Neural cell (in vitro differentiated cells): ENCODE measurements around the gene CELA3B. TPM values are rescaled to one million over a fixed set of nuclear protein-coding genes. Genes with fewer than 3 reads are reported as not detected.
A peak's percentile ranks its signal among the peaks of the same experiment; 100 is the strongest.

Source experiments
- H2AFZ ChIP-seq: fragments of 200-600, 300-800 bp; sonication (generic), shearing (Covaris generic); 2 replicates; pipeline ENCODE4 v1.6.0; 2014; ENCODE audit warnings: low read depth, mild to moderate bottlenecking, antibody characterized with exemption, low read length, moderate library complexity
- H3F3A ChIP-seq: fragments of 200-600 bp; shearing (Covaris generic); 2 replicates; pipeline ENCODE4 v1.6.1; 2016; ENCODE audit warnings: mild to moderate bottlenecking, moderate library complexity, mixed read lengths, antibody characterized with exemption, low read length; ENCODE audit not compliant: insufficient read depth, poor library complexity, severe bottlenecking
- H3K27ac ChIP-seq: fragments of 200-600, 300-800 bp; sonication (generic), shearing (Covaris generic); 2 replicates; pipeline ENCODE4 v1.5.1; 2014; ENCODE audit warnings: mild to moderate bottlenecking, low read length, moderate library complexity
- H3K27me3 ChIP-seq: fragments of 300-800, 200-600 bp; sonication (generic), shearing (Covaris generic); 2 replicates; pipeline ENCODE4 v1.6.0; 2014; ENCODE audit warnings: mild to moderate bottlenecking, low read depth, low read length, moderate library complexity; ENCODE audit not compliant: insufficient read depth
- H3K36me3 ChIP-seq: fragments of 300-800, 200-600 bp; sonication (generic), shearing (Covaris generic); 2 replicates; pipeline ENCODE4 v1.5.1; 2014; ENCODE audit warnings: mild to moderate bottlenecking, antibody characterized with exemption, low read length, moderate library complexity; ENCODE audit not compliant: insufficient read depth
- H3K4me2 ChIP-seq: fragments of 300-800, 200-600 bp; sonication (generic), shearing (Covaris generic); 2 replicates; pipeline ENCODE4 v1.6.0; 2014; ENCODE audit warnings: mild to moderate bottlenecking, low read length
- H3K4me3 ChIP-seq: fragments of 300-800, 200-600 bp; sonication (generic), shearing (Covaris generic); 2 replicates; pipeline ENCODE4 v1.5.1; 2014; ENCODE audit warnings: mild to moderate bottlenecking, low read length, moderate library complexity
- H3K79me2 ChIP-seq: fragments of 200-600 bp; shearing (Covaris generic); replicated peaks from 2 replicates; pipeline ENCODE4 v1.6.0; 2014; ENCODE audit warnings: mild to moderate bottlenecking, low read length, moderate library complexity; ENCODE audit not compliant: insufficient read depth
- H3K9ac ChIP-seq: fragments of 300-800, 200-600 bp; sonication (generic), shearing (Covaris generic); 2 replicates; pipeline ENCODE4 v1.6.1; 2016; ENCODE audit warnings: mild to moderate bottlenecking, low read length, mixed read lengths
- H3K9me2 ChIP-seq: fragments of 200-600 bp; shearing (Covaris generic); 2 replicates; pipeline ENCODE4 v1.6.1; 2016; ENCODE audit warnings: mild to moderate bottlenecking, low read length, mixed read lengths; ENCODE audit not compliant: insufficient read depth
- H3K9me3 ChIP-seq: fragments of 200-600, 300-800 bp; sonication (generic), shearing (Covaris generic); 2 replicates; pipeline ENCODE4 v1.6.1; 2016; ENCODE audit warnings: mild to moderate bottlenecking, mixed run types, low read length, moderate library complexity, mixed read lengths
- H4K20me1 ChIP-seq: fragments of 200-600 bp; shearing (Covaris generic); 2 replicates; pipeline ENCODE4 v1.6.1; 2016; ENCODE audit warnings: mild to moderate bottlenecking, mixed run types; ENCODE audit not compliant: insufficient read depth
- CTCF ChIP-seq: fragments of 450-650 bp; IDR thresholded peaks from 2 replicates; pipeline ENCODE4 v1.5.1; 2014; ENCODE audit warnings: antibody characterized with exemption, mild to moderate bottlenecking, moderate library complexity; ENCODE audit not compliant: poor library complexity, severe bottlenecking
- EP300 ChIP-seq: fragments of 450-650 bp; conservative IDR thresholded peaks from 2 replicates; pipeline ENCODE4 v1.6.1; 2014; ENCODE audit warnings: antibody characterized with exemption, mild to moderate bottlenecking, moderate library complexity; ENCODE audit not compliant: poor library complexity, severe bottlenecking
- EZH2 ChIP-seq: fragments of 200-600, 300-800 bp; shearing (Covaris generic), sonication (generic); IDR thresholded peaks from 2 replicates; pipeline ENCODE4 v1.6.1; 2014; ENCODE audit warnings: antibody characterized with exemption, low read length, borderline replicate concordance, mild to moderate bottlenecking; ENCODE audit not compliant: insufficient read depth, poor library complexity, severe bottlenecking
- MXI1 ChIP-seq: fragments of 450-650 bp; conservative IDR thresholded peaks from 2 replicates; pipeline ENCODE4 v1.6.1; 2014; ENCODE audit warnings: antibody characterized with exemption, mild to moderate bottlenecking; ENCODE audit not compliant: poor library complexity, severe bottlenecking
- POLR2AphosphoS5 ChIP-seq: IDR thresholded peaks from 2 replicates; pipeline ENCODE4 v1.6.1; 2012
- RAD21 ChIP-seq: fragments of 450-650 bp; conservative IDR thresholded peaks from 2 replicates; pipeline ENCODE4 v1.6.1; 2014; ENCODE audit warnings: antibody characterized with exemption, mild to moderate bottlenecking, moderate library complexity
- REST ChIP-seq: IDR thresholded peaks from 2 replicates; pipeline ENCODE4 v1.6.1; 2012; ENCODE audit warnings: borderline replicate concordance
- SMC3 ChIP-seq: fragments of 450-650 bp; conservative IDR thresholded peaks from 2 replicates; pipeline ENCODE4 v1.6.1; 2014; ENCODE audit warnings: antibody characterized with exemption, mild to moderate bottlenecking, moderate library complexity; ENCODE audit not compliant: poor library complexity
- TAF1 ChIP-seq: IDR thresholded peaks from 2 replicates; pipeline ENCODE4 v1.6.1; 2012; ENCODE audit warnings: low read depth
- polyA plus RNA-seq: library from polyadenylated mRNA; depleted of rRNA; stranded (reverse); fragments of >200 nt; gene quantifications from 2 replicates; pipeline ENCODE4 v1.2.3, GENCODE V29; 2014

The CELA3B gene
- polyA plus RNA-seq, 1 donor from 2014 or later: not detected

GRCh38 chr1:22024485-22025367, 47.9 kb downstream of the CELA3B start:
- Histone ChIP-seq H4K20me1 (no peaks in the 10 kb centered on the region), H3K27ac (peak overlapping the region; percentile 82), H3K27me3 (no peaks in the 10 kb centered on the region), H3F3A (no peaks in the 10 kb centered on the region), H3K9me2 (no peaks in the 10 kb centered on the region), H3K36me3 (no peaks in the 10 kb centered on the region), H3K9ac (peak overlapping the region; percentile 40), H3K4me2 (peak overlapping the region; percentile 84), H3K9me3 (no peaks in the 10 kb centered on the region), H2AFZ (peak overlapping the region; percentile 72), H3K79me2 (peaks cover 8% of the 10 kb centered on the region), H3K4me3 (peak overlapping the region; percentile 85)
- no peak for TF ChIP-seq POLR2AphosphoS5
- TF ChIP-seq REST: no peak
- TF ChIP-seq EP300: no peak
- no peak for TF ChIP-seq EZH2
- TF ChIP-seq MXI1: no peak
- no peak for TF ChIP-seq CTCF
- no peak for TF ChIP-seq SMC3
- no peak for TF ChIP-seq RAD21

- TF ChIP-seq EP300 (peak; percentile 31), RAD21 (no peak), MXI1 (peak; percentile 69), SMC3 (peak; percentile 27), EZH2 (no peak), REST (peak; percentile 54), CTCF (peak; percentile 25), POLR2AphosphoS5 (peak; percentile 95), TAF1 (peak; percentile 82)
- Histone ChIP-seq H3K4me3 (peak overlapping the region; percentile 85), H3K4me2 (peak overlapping the region; percentile 84), H3K9me2 (no peaks in the 10 kb centered on the region), H3F3A (no peaks in the 10 kb centered on the region), H3K36me3 (no peaks in the 10 kb centered on the region), H3K9me3 (no peaks in the 10 kb centered on the region), H2AFZ (peak overlapping the region; percentile 98), H3K9ac (peak overlapping the region; percentile 90), H3K27ac (peak overlapping the region; percentile 82), H3K27me3 (no peaks in the 10 kb centered on the region), H4K20me1 (no peaks in the 10 kb centered on the region), H3K79me2 (peaks cover 8% of the 10 kb centered on the region)
Observed at GRCh38 chr1:22025368-22026155, 48.7 kb downstream of the CELA3B start.
